PFSK-1 (cell line): Measurements from ENCODE around the gene SSPN.

Experiments
- FOXP2 ChIP-seq: optimal IDR thresholded peaks from 2 replicates; pipeline ENCODE3; 2011; ENCODE audit warnings: borderline replicate concordance, control low read depth, inconsistent platforms; ENCODE audit not compliant: insufficient read depth; ENCODE audit errors: extremely low read length, extremely low read depth
- POLR2AphosphoS5 ChIP-seq: IDR thresholded peaks from 2 replicates; pipeline ENCODE4 v1.6.1; 2012; ENCODE audit warnings: low read depth, mild to moderate bottlenecking, control low read depth, low read length, moderate library complexity
- REST ChIP-seq, 2 experiments: IDR thresholded peaks; 2 replicates each; pipeline versions ENCODE4 v1.6.1 to v1.8.0; 2011 to 2012; ENCODE audit warnings: low read depth in 2 of 2, low read length in 2 of 2, control low read depth in 1 of 2, inconsistent platforms in 1 of 2, mild to moderate bottlenecking in 1 of 2, moderate library complexity in 1 of 2; ENCODE audit not compliant: insufficient read depth in 1 of 2
- SIN3A ChIP-seq: IDR thresholded peaks from 2 replicates; pipeline ENCODE4 v1.6.1; 2012; ENCODE audit warnings: mild to moderate bottlenecking, low read length, moderate library complexity, borderline replicate concordance; ENCODE audit not compliant: insufficient read depth
- TAF1 ChIP-seq: IDR thresholded peaks from 2 replicates; pipeline ENCODE4 v1.6.1; 2012; ENCODE audit warnings: low read length, control low read depth, borderline replicate concordance; ENCODE audit not compliant: insufficient read depth

The SSPN gene

GRCh38 chr12:26274441-26275312 is 79.3 kb downstream of the SSPN start:
- TF ChIP-seq FOXP2, result no peak
- no peak for TF ChIP-seq POLR2AphosphoS5
- no peak for TF ChIP-seq REST (IDR thresholded peaks at IDR 0.05; ENCODE audit: insufficient read depth in 1 of 2, low read depth in 2 of 2, low read length in 2 of 2)
- TF ChIP-seq TAF1, result no peak
- TF ChIP-seq SIN3A, result no peak

GRCh38 chr12:26275313-26276131 is 80.1 kb downstream of the SSPN start:
- no peak for TF ChIP-seq REST (IDR thresholded peaks at IDR 0.05; ENCODE audit: insufficient read depth in 1 of 2, low read depth in 2 of 2, low read length in 2 of 2)
- TF ChIP-seq SIN3A, result no peak
- no peak for TF ChIP-seq FOXP2
- no peak for TF ChIP-seq POLR2AphosphoS5
- TF ChIP-seq TAF1, result no peak

GRCh38 chr12:26276709-26277108 is 81.3 kb downstream of the SSPN start:
- TF ChIP-seq POLR2AphosphoS5, result no peak
- no peak for TF ChIP-seq TAF1
- TF ChIP-seq SIN3A, result no peak
- no peak for TF ChIP-seq REST (IDR thresholded peaks at IDR 0.05; ENCODE audit: insufficient read depth in 1 of 2, low read depth in 2 of 2, low read length in 2 of 2)
- no peak for TF ChIP-seq FOXP2

- TF ChIP-seq SIN3A, result no peak
Observed at GRCh38 chr12:26277506-26278246, 82.3 kb downstream of the SSPN start.

GRCh38 chr12:26278266-26278665 is 82.9 kb downstream of the SSPN start:
- TF ChIP-seq POLR2AphosphoS5, result no peak
- no peak for TF ChIP-seq SIN3A
- TF ChIP-seq FOXP2, result no peak
- TF ChIP-seq REST (IDR thresholded peaks at IDR 0.05; ENCODE audit: insufficient read depth in 1 of 2, low read depth in 2 of 2, low read length in 2 of 2), result no peak
- TF ChIP-seq TAF1, result no peak
